IMR-90 (cell line): ENCODE measurements around the gene NLGN1.

Experiments
- BHLHE40 ChIP-seq: fragments of 150-350 bp; IDR thresholded peaks from 2 replicates; pipeline ENCODE4 v1.6.1; 2016; ENCODE audit warnings: mild to moderate bottlenecking, low read depth, low read length
- CHD1 ChIP-seq: IDR thresholded peaks from 2 replicates; pipeline ENCODE4 v1.6.1; 2012; ENCODE audit warnings: low read depth, low read length, improper control_type of control experiment
- CTCF ChIP-seq: conservative IDR thresholded peaks from 2 replicates; pipeline ENCODE4 v1.5.1; 2012; ENCODE audit warnings: mild to moderate bottlenecking, low read depth, low read length, improper control_type of control experiment
- ELK1 ChIP-seq: fragments of 150-350 bp; IDR thresholded peaks from 2 replicates; pipeline ENCODE4 v1.6.1; 2016; ENCODE audit warnings: low read depth, mild to moderate bottlenecking, low read length, moderate library complexity, borderline replicate concordance
- MAZ ChIP-seq: IDR thresholded peaks from 2 replicates; pipeline ENCODE4 v1.6.1; 2012; ENCODE audit warnings: low read depth, mild to moderate bottlenecking, low read length, improper control_type of control experiment, moderate library complexity, borderline replicate concordance
- POLR2A ChIP-seq: IDR thresholded peaks from 2 replicates; pipeline ENCODE4 v1.6.1; 2012; ENCODE audit warnings: mild to moderate bottlenecking, low read depth, low read length
- RAD21 ChIP-seq: IDR thresholded peaks from 2 replicates; pipeline ENCODE4 v1.6.1; 2012; ENCODE audit warnings: low read length, improper control_type of control experiment
- SMC3 ChIP-seq: fragments of 150-350 bp; IDR thresholded peaks from 2 replicates; pipeline ENCODE4 v1.6.1; 2016; ENCODE audit warnings: low read depth, mild to moderate bottlenecking, antibody characterized with exemption, low read length, moderate library complexity
- USF2 ChIP-seq: fragments of 150-350 bp; IDR thresholded peaks from 2 replicates; pipeline ENCODE4 v1.6.1; 2017; ENCODE audit warnings: mild to moderate bottlenecking, antibody characterized with exemption, low read length, low read depth

GRCh38 chr3:173954647-173955046 lies 557.1 kb downstream of the NLGN1 start:
- TF ChIP-seq POLR2A = no peak
- no peak for TF ChIP-seq USF2
- no peak for TF ChIP-seq CTCF
- no peak for TF ChIP-seq ELK1
- TF ChIP-seq MAZ = no peak
- no peak for TF ChIP-seq CHD1
- no peak for TF ChIP-seq RAD21
- no peak for TF ChIP-seq BHLHE40
- no peak for TF ChIP-seq SMC3
